Measurements from ENCODE around the gene BRD2.

DNA sequence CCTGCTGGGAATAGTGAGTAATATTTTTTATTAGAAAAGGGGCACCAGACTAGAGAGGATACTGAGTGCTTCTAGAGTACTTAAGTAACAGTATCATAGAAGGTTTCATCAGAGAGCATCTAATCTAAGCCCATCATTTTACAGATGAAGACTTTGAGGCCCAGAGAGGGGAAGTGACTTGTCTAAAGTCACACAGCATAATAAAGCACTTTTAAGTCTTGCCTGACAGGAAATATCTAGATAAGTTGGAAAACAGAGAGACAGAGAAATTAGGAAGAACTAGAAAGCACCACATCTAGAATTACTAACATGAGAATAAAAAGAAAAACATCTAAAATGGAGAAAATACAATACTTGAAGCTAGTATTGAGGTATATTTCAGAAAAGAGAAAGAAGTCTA is 21.5 kb upstream of the BRD2 start:
- TF ChIP-seq, protein P1, sequence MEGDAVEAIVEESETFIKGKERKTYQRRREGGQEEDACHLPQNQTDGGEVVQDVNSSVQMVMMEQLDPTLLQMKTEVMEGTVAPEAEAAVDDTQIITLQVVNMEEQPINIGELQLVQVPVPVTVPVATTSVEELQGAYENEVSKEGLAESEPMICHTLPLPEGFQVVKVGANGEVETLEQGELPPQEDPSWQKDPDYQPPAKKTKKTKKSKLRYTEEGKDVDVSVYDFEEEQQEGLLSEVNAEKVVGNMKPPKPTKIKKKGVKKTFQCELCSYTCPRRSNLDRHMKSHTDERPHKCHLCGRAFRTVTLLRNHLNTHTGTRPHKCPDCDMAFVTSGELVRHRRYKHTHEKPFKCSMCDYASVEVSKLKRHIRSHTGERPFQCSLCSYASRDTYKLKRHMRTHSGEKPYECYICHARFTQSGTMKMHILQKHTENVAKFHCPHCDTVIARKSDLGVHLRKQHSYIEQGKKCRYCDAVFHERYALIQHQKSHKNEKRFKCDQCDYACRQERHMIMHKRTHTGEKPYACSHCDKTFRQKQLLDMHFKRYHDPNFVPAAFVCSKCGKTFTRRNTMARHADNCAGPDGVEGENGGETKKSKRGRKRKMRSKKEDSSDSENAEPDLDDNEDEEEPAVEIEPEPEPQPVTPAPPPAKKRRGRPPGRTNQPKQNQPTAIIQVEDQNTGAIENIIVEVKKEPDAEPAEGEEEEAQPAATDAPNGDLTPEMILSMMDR (IDR thresholded peaks at IDR 0.05), result no peak
- TF ChIP-seq POLR2A (IDR thresholded peaks at IDR 0.05), result no peak
